Activated CD8-positive, alpha-beta memory T cell treated with anti-CD3 and anti-CD28 coated beads, Interleukin-2, amount 50 U/mL, for 24 hours (primary cell): ENCODE measurements around the gene HIVEP3.

Source experiments
- DNase-seq: peaks from one replicate; pipeline ENCODE4 v3.0.0-alpha.2; 2020; ENCODE audit errors: extremely low read depth

HIVEP3 gene

GRCh38 chr1:41461790-41462679 lies 456.7 kb downstream of the HIVEP3 start:
- DNase-seq = no peak

GRCh38 chr1:41456847-41457540 lies 461.7 kb downstream of the HIVEP3 start:
- DNase-seq = no peak
